Hepatocyte (in vitro differentiated cells): ENCODE results near the gene SYT7.

Experiments used
- CTCF ChIP-seq: fragments of 200-600 bp; sonication (generic); IDR thresholded peaks from 2 replicates; pipeline ENCODE4 v1.5.1; 2016; ENCODE audit warnings: antibody characterized with exemption, mild to moderate bottlenecking; ENCODE audit not compliant: poor library complexity
- EZH2 ChIP-seq: fragments of 200-600 bp; sonication (generic); IDR thresholded peaks from 2 replicates; pipeline ENCODE4 v1.6.1; 2016; ENCODE audit warnings: antibody characterized with exemption, mild to moderate bottlenecking, borderline replicate concordance
- EZH2phosphoT487 ChIP-seq: fragments of 200-600 bp; sonication (generic); IDR thresholded peaks from one replicate; pipeline ENCODE4 v1.6.1; 2018; ENCODE audit warnings: antibody characterized with exemption, mild to moderate bottlenecking, low read depth, moderate library complexity; ENCODE audit not compliant: unreplicated experiment, severe bottlenecking

GRCh38 chr11:61571337-61571736, 9.5 kb downstream of the SYT7 start:
- TF ChIP-seq CTCF (no peak), EZH2phosphoT487 (no peak), EZH2 (no peak)
